Hepatic stellate cell (primary cell): ENCODE measurements around the gene LARP1.
"Not testable (repeated sequence)": the region's sequence is repeated elsewhere in the genome, so short reads cannot be mapped to it uniquely, and the experiment has no call there.

Experiments
- DNase-seq: peaks from one replicate; pipeline ENCODE4 v3.0.0; 2011; ENCODE audit warnings: low spot score

LARP1 gene

GRCh38 chr5:154734370-154735248 lies 20.6 kb upstream of the LARP1 start:
- DNase-seq: no peak

GRCh38 chr5:154735362-154735761 lies 19.8 kb upstream of the LARP1 start:
- not testable (repeated sequence) for DNase-seq

DNA sequence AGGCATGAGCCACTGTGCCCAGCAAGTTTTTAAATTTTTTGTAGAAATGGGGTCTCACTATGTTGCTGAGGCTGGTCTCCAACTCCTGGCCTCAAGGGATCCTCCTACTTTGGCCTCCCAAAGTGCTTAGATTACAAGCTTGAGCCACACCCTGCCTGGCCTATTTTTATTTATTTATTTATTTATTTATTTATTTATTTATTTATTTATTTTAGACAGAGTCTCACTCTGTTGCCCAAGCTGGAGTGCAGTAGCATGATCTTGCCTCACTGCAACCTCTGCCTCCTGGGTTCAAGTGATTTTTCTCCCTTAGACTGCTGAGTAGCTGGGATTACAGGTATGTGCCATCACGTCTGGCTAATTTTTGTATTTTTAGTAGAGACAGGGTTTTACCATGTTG lies 18.8 kb upstream of the LARP1 start:
- DNase-seq: not testable (repeated sequence)

GRCh38 chr5:154737667-154738320 lies 17.4 kb upstream of the LARP1 start:
- DNase-seq: no peak

- DNase-seq: no peak
These were observed 14.7 kb upstream of the LARP1 start for GRCh38 chr5:154740483-154740882.

- no peak for DNase-seq
These were observed 14.2 kb upstream of the LARP1 start for GRCh38 chr5:154740957-154741356.

- DNase-seq: no peak
These were observed 13.8 kb upstream of the LARP1 start for GRCh38 chr5:154741415-154741814.

DNA sequence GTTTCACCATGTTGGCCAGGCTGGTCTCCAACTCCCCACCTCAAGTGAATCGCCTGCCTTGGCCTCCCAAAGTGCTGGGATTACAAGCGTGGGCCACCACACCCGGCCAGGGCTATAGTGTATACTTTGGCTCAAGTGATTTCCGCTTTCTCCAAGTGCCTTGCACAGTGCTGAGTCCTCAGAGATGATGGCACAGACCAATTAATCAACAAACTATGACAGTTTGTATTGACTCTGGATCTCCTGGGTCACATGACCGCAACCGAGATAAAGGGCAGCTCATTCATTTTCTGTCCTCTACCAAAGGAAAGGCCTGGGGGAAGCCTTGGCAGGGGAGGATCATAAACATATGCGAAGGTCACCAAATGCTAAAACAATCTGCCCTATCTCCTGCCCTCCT lies 11.4 kb upstream of the LARP1 start:
- DNase-seq: no peak

- no peak for DNase-seq
These were observed 9.8 kb upstream of the LARP1 start for GRCh38 chr5:154745349-154745748.

- DNase-seq: no peak
These were observed 5.7 kb upstream of the LARP1 start for GRCh38 chr5:154749491-154749890.

DNA sequence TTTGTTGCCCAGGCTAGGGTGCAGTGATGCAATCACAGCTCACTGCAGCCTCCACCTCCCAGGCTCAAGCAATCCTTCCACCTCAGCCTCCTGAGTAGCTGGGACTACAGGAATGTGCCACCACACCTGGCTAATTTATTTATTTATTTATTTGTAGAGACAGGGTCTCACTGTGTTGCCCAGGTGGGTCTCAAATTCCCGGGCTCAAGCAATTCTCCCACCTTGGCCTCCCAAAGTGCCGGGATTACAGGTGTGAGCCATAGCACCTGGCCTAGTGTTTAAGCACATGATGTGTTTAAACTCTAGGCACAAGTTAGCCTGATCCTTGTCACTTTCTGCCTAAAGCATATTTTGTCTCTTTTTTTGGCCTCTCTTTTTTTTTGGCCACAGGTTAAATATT lies 4.5 kb upstream of the LARP1 start:
- not testable (repeated sequence) for DNase-seq

- no peak for DNase-seq
These were observed 3.3 kb upstream of the LARP1 start for GRCh38 chr5:154751854-154752253.

DNA sequence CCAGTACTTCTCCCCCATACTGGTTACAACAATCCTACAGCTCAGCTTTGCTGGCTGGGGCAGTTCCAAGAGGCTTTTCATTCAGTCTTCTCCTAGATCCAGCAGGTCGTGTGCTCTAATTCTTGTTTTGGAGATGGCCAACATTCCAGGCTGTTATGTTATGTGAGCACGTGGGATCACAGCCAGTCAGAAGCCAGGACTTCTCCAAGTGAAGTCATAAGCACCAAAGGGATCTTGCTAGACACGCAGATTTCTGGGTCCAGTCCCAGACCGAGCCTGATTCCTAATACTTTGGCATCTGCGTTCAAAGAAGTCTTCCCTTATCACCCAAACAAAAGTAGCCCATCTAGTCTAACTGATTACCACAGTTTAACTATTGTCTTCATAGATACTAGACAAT lies 1.4 kb upstream of the LARP1 start:
- peak; percentile 87 for DNase-seq

DNA sequence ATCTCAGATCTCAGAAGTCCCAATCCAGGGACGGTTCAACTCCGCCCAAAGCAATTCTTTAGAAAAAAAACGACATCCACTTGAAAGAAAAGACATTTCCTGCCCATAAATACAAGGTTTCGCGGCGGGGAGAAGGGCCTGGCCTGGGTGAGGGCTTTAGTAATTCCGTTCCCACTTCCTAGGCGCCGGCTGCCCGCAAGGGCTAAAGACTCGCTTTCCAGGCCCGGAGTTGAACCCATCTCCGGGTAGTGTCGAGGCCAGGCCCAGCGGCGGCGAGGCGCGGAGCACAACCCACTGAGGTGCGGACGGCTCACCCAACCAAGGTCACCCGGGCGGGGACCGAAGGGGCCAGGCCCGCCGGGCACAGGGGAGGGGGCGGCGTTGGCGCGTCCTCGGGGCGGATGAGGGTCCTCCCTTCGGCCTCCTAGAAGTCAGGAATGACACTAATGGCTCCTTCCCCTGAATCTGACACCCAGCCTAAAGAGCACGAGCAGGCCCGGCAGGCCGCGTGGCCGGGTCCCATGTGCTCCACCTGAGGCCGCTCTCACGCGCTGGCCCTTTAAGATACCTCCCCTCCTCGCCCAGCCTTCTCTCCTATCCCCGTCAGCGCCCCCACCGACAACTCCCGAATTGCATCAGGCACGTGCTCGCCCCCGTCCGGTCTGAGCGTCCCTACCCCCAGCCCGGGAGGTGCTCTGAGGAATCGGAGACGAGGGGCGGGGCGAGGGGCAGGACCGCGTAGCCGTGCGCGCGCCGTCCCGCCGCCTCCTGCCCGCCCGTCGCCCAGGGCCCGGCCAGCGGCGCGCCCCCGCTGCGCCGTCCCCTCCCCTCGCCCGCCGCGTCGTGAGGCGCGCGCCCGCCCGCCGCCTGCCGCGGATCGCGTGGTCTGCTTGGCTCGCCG lies 467 bp upstream of the LARP1 start:
- peak; percentile 98 for DNase-seq

GRCh38 chr5:154756009-154756867 lies 1.1 kb downstream of the LARP1 start:
- peak; percentile 48 for DNase-seq

- DNase-seq: peak; percentile 51
These were observed 2.0 kb downstream of the LARP1 start for GRCh38 chr5:154756868-154757813.

- peak; percentile 19 for DNase-seq
These were observed 2.7 kb downstream of the LARP1 start for GRCh38 chr5:154757814-154758406.

- DNase-seq: peak; percentile 24
These were observed 3.3 kb downstream of the LARP1 start for GRCh38 chr5:154758493-154758892.

GRCh38 chr5:154758977-154759376 lies 3.8 kb downstream of the LARP1 start:
- DNase-seq: no peak

GRCh38 chr5:154759868-154760267 lies 4.7 kb downstream of the LARP1 start:
- not testable (repeated sequence) for DNase-seq
